Tibial nerve (tissue), 4 donors: ENCODE measurements around the gene CCDC3. TPM values are rescaled to one million over a fixed set of nuclear protein-coding genes. Genes with fewer than 3 reads are reported as not detected.

Source experiments
- DNase-seq, 2 donors: peaks; one replicate each; pipeline ENCODE4 v3.0.0-alpha.2; 2019; ENCODE audit warnings: low spot score in 2 of 2
- H3K27ac ChIP-seq, 4 donors: fragments of 200-600 bp; sonication (generic) in 3 of 4; one replicate each; pipeline ENCODE4 v1.5.1; 2017 to 2019; ENCODE audit warnings: mild to moderate bottlenecking in 1 of 4
- H3K27me3 ChIP-seq, 2 donors: fragments of 200-600 bp; sonication (generic) in 1 of 2; one replicate each; pipeline versions ENCODE4 v1.5.1 to v1.6.0; 2017 to 2019
- H3K36me3 ChIP-seq, 3 donors: fragments of 200-600 bp; sonication (generic); one replicate each; pipeline ENCODE4 v1.5.1; 2018 to 2019
- H3K4me1 ChIP-seq, 4 donors: fragments of 200-600 bp; sonication (generic) in 3 of 4; one replicate each; pipeline ENCODE4 v1.5.1; 2017 to 2019
- H3K4me3 ChIP-seq, 4 donors: fragments of 200-600 bp; sonication (generic) in 3 of 4; one replicate each; pipeline ENCODE4 v1.5.1; 2017 to 2019; ENCODE audit warnings: mild to moderate bottlenecking in 1 of 4, moderate library complexity in 1 of 4
- H3K9me3 ChIP-seq, 4 donors: fragments of 200-600 bp; sonication (generic) in 3 of 4; one replicate each; pipeline ENCODE4 v1.5.1; 2017 to 2019
- EP300 ChIP-seq, 2 donors: sonication (generic); formaldehyde crosslinking; IDR thresholded peaks; one replicate each; pipeline ENCODE4 v1.6.1; 2017; ENCODE audit warnings: antibody characterized with exemption in 2 of 2, mild to moderate bottlenecking in 1 of 2
- POLR2A ChIP-seq, 2 donors: fragments of 450-650 bp; IDR thresholded peaks; one replicate each; pipeline ENCODE4 v1.6.1; 2017; ENCODE audit warnings: antibody characterized with exemption in 2 of 2, mild to moderate bottlenecking in 2 of 2, moderate library complexity in 2 of 2
- WGBS, 2 donors: methylation state at CpG; one replicate each; pipeline ENCODE4 v1.1.5; 2018; 5-methylcytosine and 5-hydroxymethylcytosine counted together
- total RNA-seq, 4 donors: library from RNA; depleted of rRNA; stranded (reverse); fragments of >200 nt; gene quantifications; one replicate each; pipeline ENCODE4 v1.1.0, GENCODE V29; 2016
- TF ChIP-seq, protein P1 (sequence below), 5 experiments: fragments of 200-600 bp in 3 of 5; fragments of 450-650 bp in 2 of 5; sonication (generic) in 3 of 5; IDR thresholded peaks; one replicate each; pipeline ENCODE4 v1.5.1; 2016 to 2019; ENCODE audit warnings: antibody characterized with exemption in 5 of 5, mild to moderate bottlenecking in 3 of 5, moderate library complexity in 2 of 5

CCDC3 gene
- total RNA-seq, 4 donors from 2014 or later: 73.2 to 188 (median 149) TPM

DNA sequence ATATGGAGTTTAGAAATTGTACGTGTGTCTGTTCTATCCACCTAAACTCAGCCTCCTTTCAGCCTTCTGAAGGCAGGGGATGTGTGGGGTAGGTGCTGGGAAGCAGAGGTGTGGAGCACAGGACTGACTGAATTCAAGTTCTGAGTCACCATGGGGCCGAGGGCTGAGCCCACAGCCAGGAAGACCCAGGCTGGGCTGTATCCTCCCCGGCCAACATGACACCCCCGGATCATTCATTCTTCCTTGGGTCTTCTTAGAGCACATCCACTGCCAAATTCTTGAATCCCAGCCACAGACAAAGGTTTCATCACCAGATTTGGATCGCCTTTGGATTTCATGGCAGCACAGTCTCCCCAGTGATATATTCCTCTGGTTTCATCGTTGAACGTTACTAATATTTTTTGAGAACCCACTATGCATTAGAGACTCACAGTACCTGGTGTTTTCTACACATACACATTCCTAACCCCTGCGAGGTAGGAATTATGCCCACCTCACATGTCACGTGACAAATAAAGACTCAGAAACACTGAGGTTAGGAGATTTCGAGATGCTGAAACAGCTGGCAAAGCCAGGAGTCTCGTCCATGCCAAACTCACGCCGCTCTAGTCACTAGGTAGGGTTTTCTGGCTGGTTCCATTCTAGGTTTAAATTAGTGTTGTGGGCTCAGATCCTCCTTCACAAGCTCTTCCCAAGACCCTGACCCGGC, 26.9 kb downstream of the CCDC3 start:
- Histone ChIP-seq H3K27me3 (no peaks in the 10 kb centered on the region), H3K36me3 (no peaks in the 10 kb centered on the region), H3K4me3 (no peak overlapping the region), H3K4me1 (peaks cover 0 to 3% (median 0%) of the 10 kb centered on the region in 4 donors), H3K9me3 (peaks cover 0 to 8% (median 0%) of the 10 kb centered on the region in 4 donors), H3K27ac (no peak overlapping the region)
- no peak for DNase-seq
- TF ChIP-seq, protein P1, sequence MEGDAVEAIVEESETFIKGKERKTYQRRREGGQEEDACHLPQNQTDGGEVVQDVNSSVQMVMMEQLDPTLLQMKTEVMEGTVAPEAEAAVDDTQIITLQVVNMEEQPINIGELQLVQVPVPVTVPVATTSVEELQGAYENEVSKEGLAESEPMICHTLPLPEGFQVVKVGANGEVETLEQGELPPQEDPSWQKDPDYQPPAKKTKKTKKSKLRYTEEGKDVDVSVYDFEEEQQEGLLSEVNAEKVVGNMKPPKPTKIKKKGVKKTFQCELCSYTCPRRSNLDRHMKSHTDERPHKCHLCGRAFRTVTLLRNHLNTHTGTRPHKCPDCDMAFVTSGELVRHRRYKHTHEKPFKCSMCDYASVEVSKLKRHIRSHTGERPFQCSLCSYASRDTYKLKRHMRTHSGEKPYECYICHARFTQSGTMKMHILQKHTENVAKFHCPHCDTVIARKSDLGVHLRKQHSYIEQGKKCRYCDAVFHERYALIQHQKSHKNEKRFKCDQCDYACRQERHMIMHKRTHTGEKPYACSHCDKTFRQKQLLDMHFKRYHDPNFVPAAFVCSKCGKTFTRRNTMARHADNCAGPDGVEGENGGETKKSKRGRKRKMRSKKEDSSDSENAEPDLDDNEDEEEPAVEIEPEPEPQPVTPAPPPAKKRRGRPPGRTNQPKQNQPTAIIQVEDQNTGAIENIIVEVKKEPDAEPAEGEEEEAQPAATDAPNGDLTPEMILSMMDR (IDR thresholded peaks at IDR 0.05): no peak
- no peak for TF ChIP-seq POLR2A (IDR thresholded peaks at IDR 0.05)
- no peak for TF ChIP-seq EP300 (IDR thresholded peaks at IDR 0.05)
- 87 to 92% methylated on average over 14 of the region's 14 CpGs for WGBS, 2 donors

GRCh38 chr10:12974078-12974477, 27.4 kb downstream of the CCDC3 start:
- H3K27me3 ChIP-seq: no peaks in the 10 kb centered on the region
- H3K4me3 ChIP-seq: no peak overlapping the region
- no peak for TF ChIP-seq EP300 (IDR thresholded peaks at IDR 0.05)
- TF ChIP-seq, protein P1 (IDR thresholded peaks at IDR 0.05): no peak
- no peak for TF ChIP-seq POLR2A (IDR thresholded peaks at IDR 0.05)
- H3K36me3 ChIP-seq: no peaks in the 10 kb centered on the region
- peaks cover 0 to 3% (median 0%) of the 10 kb centered on the region in 4 donors for H3K4me1 ChIP-seq
- WGBS, 2 donors: 90 to 91% methylated on average over 9 of the region's 9 CpGs
- peaks cover 0 to 11% (median 0%) of the 10 kb centered on the region in 4 donors for H3K9me3 ChIP-seq
- no peak for DNase-seq
- no peak overlapping the region for H3K27ac ChIP-seq

- H3K4me1 ChIP-seq: peaks cover 0 to 3% (median 0%) of the 10 kb centered on the region in 4 donors
These were observed 28.3 kb downstream of the CCDC3 start for GRCh38 chr10:12973149-12973718.

GRCh38 chr10:12972146-12972545, 29.4 kb downstream of the CCDC3 start:
- H3K9me3 ChIP-seq: peaks cover 0 to 30% (median 4%) of the 10 kb centered on the region in 4 donors
- DNase-seq: no peak
- 70 to 84% methylated on average over 2 of the region's 2 CpGs for WGBS, 2 donors
- peaks cover 0 to 4% (median 0%) of the 10 kb centered on the region in 3 donors for H3K36me3 ChIP-seq
- H3K4me3 ChIP-seq: no peak overlapping the region
- no peak for TF ChIP-seq POLR2A (IDR thresholded peaks at IDR 0.05)
- no peak for TF ChIP-seq EP300 (IDR thresholded peaks at IDR 0.05)
- TF ChIP-seq, protein P1 (IDR thresholded peaks at IDR 0.05): no peak
- no peaks in the 10 kb centered on the region for H3K27me3 ChIP-seq
- peaks cover 0 to 3% (median 0%) of the 10 kb centered on the region in 4 donors for H3K4me1 ChIP-seq
- H3K27ac ChIP-seq: no peak overlapping the region

More at GRCh38 chr10:12973149-12973718, 28.3 kb downstream of the CCDC3 start:
- Histone ChIP-seq H3K9me3 (peaks cover 0 to 19% (median 0%) of the 10 kb centered on the region in 4 donors), H3K27ac (no peak overlapping the region), H3K27me3 (no peaks in the 10 kb centered on the region), H3K4me3 (no peak overlapping the region), H3K36me3 (no peaks in the 10 kb centered on the region)
- TF ChIP-seq POLR2A (IDR thresholded peaks at IDR 0.05): no peak
- TF ChIP-seq, protein P1 (IDR thresholded peaks at IDR 0.05): no peak
- DNase-seq: no peak
- WGBS, 2 donors: 70% methylated on average over 8 of the region's 8 CpGs
